GM06990 (cell line): ENCODE results near the gene NCS1.

Experiments used
- DNase-seq: peaks from one replicate; pipeline ENCODE4 v3.0.0-alpha.2; 2011; ENCODE audit not compliant: insufficient read length; ENCODE audit errors: extremely low read depth
- H3K27me3 ChIP-seq: replicated peaks from 2 replicates; pipeline ENCODE4 v1.6.0; 2011; ENCODE audit warnings: low read length; ENCODE audit not compliant: control insufficient read depth, insufficient read depth
- H3K36me3 ChIP-seq: 2 replicates; pipeline ENCODE4 v1.5.1; 2011; ENCODE audit warnings: low read length; ENCODE audit not compliant: control insufficient read depth, insufficient read depth
- H3K4me3 ChIP-seq: replicated peaks from 2 replicates; pipeline ENCODE4 v1.5.1; 2011; ENCODE audit warnings: low read depth, mild to moderate bottlenecking, control low read depth, low read length
- CTCF ChIP-seq: IDR thresholded peaks from 2 replicates; pipeline ENCODE4 v1.5.1; 2011; ENCODE audit warnings: low read length, control low read depth, mild to moderate bottlenecking, inconsistent platforms; ENCODE audit not compliant: insufficient read depth, poor library complexity, severe bottlenecking

Gene NCS1

GRCh38 chr9:130176760-130177159, 4.6 kb downstream of the NCS1 start:
- no peak for DNase-seq
- H3K36me3 ChIP-seq, result no peaks in the 10 kb centered on the region

GRCh38 chr9:130177898-130178805, 5.9 kb downstream of the NCS1 start:
- H3K4me3 ChIP-seq, result no peak overlapping the region
- peaks cover 3% of the 10 kb centered on the region for H3K27me3 ChIP-seq
- no peak for TF ChIP-seq CTCF
- no peaks in the 10 kb centered on the region for H3K36me3 ChIP-seq
- DNase-seq, result no peak

More at GRCh38 chr9:130176760-130177159, 4.6 kb downstream of the NCS1 start:
- no peak for TF ChIP-seq CTCF
- Histone ChIP-seq H3K27me3 (peaks cover 3% of the 10 kb centered on the region), H3K4me3 (no peak overlapping the region)

- Histone ChIP-seq H3K36me3 (no peaks in the 10 kb centered on the region), H3K27me3 (no peaks in the 10 kb centered on the region; the same call in 1 of the 2 replicates), H3K4me3 (no peak overlapping the region)
- no peak for TF ChIP-seq CTCF
- no peak for DNase-seq
Observed at GRCh38 chr9:130179331-130179907, 7.2 kb downstream of the NCS1 start.

- no peak for DNase-seq
- Histone ChIP-seq H3K27me3 (no peaks in the 10 kb centered on the region; the same call in 1 of the 2 replicates), H3K4me3 (no peak overlapping the region), H3K36me3 (no peaks in the 10 kb centered on the region)
- TF ChIP-seq CTCF, result no peak
Observed at GRCh38 chr9:130180516-130180915, 8.3 kb downstream of the NCS1 start.

GRCh38 chr9:130181678-130182380, 9.6 kb downstream of the NCS1 start:
- Histone ChIP-seq H3K36me3 (no peaks in the 10 kb centered on the region), H3K27me3 (no peaks in the 10 kb centered on the region; the same call in 1 of the 2 replicates), H3K4me3 (no peak overlapping the region)
- DNase-seq, result no peak
- TF ChIP-seq CTCF, result no peak
